T-helper 1 cell treated with Interleukin-12 subunit alpha and Interleukin-12 subunit beta and Interleukin-4 antibody, amounts not matched to agents 30 ng/mL and 1 ng/mL, for 36 hours (primary cell): ENCODE measurements around the gene ACAD9. TPM values are rescaled to one million over a fixed set of nuclear protein-coding genes. Genes with fewer than 3 reads are reported as not detected.
"Not testable (repeated sequence)": the region's sequence is repeated elsewhere in the genome, so short reads cannot be mapped to it uniquely, and the experiment has no call there.

Experiments used
- intact Hi-C: fragments of 100-400 bp; cut with micrococcal nuclease; formaldehyde crosslinking; loops from one replicate; pipeline ENCODE4 v1.15.1; 2024
- total RNA-seq: library from RNA; stranded (reverse); gene quantifications from 2 replicates; pipeline ENCODE4 v1.2.3, GENCODE V29; 2022

ACAD9 gene
- total RNA-seq, 1 donor from 2014 or later: 59.7 TPM

- intact Hi-C loops: no loop called here
Measured at GRCh38 chr3:128859630-128860029, 19.8 kb upstream of the ACAD9 start.

DNA sequence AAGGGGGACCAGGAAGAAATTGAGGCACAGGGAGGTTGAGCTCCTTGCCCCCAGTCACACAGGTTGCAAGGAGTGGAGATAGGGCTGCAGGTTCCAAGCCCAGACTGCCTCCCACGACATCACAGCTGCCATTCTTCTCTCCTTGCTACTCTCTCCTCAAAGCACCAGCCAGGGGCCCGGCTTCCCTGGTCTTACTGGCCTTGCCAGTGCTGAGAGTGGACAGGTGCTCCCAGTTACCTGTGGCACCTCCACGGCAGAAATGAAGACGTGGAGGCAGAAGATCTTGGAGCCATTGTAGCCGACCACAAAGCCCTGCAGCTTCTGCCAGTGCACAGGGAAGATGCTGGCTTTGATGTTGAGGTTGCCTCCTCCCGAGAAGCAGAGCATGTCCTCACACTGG is 17.9 kb upstream of the ACAD9 start:
- intact Hi-C loops: no loop called here

DNA sequence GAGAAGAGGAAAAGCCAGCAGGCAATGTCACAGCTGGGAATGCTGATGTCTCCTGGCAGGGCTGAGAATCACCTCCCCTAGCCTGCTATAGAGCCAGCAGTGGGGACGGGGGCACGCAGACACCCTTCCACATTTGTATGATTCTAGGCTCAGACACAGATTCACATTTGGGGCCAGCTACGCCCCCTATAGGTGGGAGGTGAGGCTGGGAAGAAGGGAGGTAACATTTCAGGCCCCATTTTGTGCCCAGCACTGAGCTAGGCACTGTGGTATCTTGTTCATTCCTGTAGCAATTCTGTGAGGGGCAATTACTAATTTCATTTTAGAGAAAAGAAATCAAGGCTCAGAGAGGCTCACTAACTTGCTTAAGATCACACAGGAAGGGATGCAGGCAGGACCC is 15.9 kb upstream of the ACAD9 start:
- intact Hi-C loops: no loop called here

DNA sequence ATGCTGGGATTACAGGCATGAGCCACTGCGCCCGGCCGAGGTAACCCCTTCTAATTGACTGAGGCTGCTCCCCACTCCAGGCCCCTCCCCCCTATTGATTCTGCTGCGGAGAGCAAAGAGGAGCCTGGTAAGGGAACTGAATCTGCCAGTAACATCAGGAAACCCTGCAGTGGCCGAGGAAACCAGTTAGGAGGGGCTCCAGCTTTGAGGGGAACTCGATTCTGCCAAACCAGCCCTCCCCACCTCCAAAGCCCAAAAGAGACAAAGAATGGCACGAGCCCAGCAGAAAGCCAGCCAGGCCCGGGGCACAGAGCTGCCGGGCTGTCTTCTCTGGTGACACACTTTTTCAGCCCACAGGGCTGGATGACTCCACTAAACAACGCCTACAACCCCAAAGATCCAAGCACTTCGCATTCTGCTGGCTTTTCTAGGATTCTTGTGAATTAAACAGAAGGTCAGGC is 15.0 kb upstream of the ACAD9 start:
- intact Hi-C loops: no loop called here

- intact Hi-C loops: not testable (repeated sequence)
Measured at GRCh38 chr3:128864849-128865804, 14.3 kb upstream of the ACAD9 start.

DNA sequence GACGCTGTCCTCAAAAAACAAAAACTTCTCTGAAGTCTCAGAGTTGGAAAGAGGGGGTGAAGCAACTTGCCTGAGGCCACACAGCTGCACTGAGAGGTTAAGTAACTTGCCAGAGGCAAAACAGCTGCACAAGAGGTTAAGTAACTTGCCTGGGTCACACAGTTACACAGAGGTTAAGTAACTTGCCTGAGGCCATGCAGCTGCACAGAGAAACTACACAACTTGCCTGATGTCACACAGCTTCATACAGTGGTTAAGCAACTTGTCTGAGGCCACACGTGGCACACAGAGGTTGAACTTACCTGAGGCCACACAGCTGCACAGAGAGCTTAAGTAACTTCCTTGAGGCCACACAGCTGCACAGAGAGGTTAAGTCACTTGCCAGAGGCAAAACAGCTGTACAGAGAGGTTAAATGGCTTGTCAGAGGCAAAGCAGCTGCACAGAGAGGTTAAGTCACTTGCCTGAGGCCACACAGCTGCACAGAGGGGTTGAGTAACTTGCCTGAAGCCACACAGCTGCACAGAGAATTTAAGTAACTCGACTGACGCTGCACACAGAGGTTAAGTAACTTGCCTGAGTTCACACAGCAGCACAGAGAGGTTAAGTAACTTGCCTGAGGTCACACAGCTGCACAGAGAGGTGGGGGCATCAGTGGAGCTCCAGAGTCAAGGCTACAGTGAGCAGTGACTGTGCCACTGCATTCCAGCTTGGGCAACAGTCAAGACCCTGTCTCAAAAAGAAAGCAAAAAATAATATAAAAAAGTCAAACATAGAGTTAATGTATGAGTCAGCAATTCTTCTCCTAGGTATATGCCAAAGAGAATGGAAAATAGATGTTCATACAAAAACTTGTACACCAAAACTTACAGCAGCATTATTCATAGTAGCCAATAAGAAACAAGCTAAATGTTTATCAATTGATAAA is 12.0 kb upstream of the ACAD9 start:
- intact Hi-C loops: no loop called here

GRCh38 chr3:128870347-128870746 is 9.1 kb upstream of the ACAD9 start:
- intact Hi-C loops: no loop called here

DNA sequence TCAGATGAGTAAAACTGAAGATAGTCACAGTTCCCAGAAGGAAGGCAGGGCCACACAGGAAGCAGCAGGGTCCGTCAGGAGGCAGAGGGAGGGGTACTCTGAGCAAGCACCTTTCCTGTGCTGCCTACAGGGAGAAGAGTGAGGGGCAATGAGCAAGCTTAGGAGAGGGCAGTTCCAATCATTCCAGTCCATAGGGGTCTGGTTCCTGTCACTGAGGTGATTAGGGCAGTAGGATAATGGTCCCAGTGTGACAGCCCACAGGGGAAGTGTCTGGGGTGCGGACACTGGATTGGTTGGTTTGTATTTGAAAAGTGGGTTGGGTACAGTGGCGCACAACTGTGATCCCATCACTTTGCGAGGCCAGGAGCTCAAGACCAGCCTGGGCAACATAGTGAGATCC is 7.1 kb upstream of the ACAD9 start:
- intact Hi-C loops: no loop called here

DNA sequence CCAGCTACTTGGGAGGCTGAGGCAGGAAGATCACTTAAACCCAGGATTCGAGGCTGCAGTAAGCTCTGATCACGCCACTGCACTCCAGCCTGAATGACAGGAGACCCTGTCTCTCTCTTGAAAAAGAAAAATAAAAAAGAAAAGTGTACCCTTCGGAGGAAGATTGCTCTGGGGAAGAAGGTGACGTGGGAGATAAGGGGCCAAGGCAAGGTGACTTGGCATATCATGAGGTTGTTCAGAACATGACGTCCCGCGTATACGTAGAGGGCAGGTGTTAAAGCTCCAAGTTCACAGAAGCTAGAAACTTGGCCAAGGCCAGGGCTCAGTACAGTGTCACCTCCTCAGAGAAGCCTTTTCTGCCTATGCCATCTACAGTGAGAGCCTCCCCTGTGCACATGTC is 6.7 kb upstream of the ACAD9 start:
- intact Hi-C loops: no loop called here

DNA sequence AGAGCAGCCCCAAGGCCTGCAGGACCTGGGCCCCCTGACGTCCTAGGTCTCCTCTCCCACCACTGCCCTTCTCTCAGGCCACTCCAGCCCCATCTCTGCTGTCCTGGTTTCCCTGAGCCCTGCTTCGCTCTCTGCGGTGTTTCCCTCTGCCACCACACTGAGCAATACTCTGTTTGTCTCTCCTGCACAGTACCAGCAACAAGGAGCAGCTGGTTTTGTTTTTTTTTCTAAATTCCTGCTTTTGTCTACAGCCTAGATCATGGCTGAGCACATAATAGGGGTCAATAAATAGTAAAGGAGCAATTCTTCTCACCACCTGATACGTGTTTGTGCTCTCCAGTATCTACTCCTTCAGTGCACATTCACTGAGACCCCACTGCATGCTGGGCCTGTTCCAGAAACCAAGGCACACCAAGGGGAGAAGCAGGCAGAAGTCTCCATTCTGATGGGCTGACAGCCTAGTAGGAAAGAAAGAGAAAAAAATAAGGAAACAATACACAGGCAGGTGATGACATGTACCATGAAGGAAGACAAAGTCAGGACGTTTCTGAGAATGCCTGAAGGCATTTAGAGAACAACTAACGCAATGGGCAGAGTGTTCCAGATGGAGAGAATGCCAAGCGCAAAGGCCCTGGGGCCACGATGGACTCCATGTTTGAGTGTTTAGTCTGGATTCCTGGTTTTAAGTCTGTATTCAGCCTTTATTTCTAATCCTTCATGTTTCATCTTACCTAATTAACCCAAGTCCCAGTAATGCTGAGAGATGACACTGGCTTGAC is 6.0 kb upstream of the ACAD9 start:
- intact Hi-C loops: no loop called here

DNA sequence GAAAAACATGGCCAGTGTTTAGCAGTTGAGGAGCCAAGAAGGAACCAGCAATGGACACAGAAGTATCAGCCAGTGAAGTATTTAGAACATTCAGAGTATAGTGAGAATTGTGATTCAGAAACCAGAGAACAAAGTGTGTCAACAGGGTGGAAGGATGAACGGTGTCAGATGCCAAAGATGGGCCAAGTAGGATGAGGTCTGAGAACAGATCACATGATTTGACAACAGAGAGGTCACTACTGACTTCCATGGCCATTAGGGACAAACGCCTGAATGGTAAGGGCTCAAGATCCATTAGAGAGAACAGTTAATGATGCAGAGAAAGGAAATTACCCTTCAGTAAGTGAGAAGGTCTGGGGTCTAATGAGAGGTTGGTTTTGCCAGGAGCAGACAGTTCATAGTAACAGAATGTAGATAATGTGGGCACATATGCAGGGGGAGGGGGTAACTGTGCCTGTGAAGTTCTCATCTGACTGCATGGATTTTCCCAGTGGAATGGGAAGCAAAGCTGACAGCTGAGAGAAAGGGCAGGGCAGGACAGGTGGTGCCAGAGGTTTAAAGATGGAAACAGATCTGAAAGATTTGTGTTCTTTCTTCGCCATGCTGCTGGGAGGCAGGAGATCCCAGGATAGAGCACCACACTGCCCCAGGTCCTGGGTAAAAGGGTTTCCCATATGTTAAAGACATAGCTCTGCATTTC is 4.8 kb upstream of the ACAD9 start:
- intact Hi-C loops: loop anchor here (1.0 to 5.0 kb wide), 4 partner anchors 49 to 443 kb away; partner anchors contain the start of gene CNBP

DNA sequence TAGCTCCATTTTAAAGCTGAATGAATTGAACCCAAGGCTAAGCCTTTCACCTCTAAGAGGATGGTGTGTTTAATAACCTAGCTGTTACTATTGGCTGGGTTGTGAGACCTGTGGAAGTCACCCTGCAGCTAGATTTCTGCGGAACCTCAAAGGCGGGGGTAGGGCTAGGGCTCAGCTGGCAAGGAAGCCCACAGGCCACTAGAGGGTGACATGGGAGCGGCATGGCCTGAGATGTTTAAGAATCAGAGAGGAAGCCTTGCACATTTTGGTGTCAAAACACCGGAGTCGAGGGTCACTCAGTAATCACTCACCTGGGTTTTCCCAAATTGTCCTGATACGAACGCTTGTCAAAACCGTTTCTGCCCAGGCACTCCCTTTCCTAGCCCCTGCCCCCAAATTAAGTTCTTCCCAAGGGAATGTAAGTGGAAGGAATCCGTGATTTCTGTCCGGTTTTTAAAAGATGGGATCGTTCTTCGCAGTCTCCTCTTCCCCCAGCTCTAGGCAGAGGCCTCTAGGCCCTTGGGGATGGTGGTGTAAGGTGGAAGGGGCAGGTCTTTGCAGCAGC is 3.8 kb upstream of the ACAD9 start:
- intact Hi-C loops: loop anchor here (1.0 to 5.0 kb wide), 4 partner anchors 48 to 442 kb away; partner anchors contain the start of gene CNBP

DNA sequence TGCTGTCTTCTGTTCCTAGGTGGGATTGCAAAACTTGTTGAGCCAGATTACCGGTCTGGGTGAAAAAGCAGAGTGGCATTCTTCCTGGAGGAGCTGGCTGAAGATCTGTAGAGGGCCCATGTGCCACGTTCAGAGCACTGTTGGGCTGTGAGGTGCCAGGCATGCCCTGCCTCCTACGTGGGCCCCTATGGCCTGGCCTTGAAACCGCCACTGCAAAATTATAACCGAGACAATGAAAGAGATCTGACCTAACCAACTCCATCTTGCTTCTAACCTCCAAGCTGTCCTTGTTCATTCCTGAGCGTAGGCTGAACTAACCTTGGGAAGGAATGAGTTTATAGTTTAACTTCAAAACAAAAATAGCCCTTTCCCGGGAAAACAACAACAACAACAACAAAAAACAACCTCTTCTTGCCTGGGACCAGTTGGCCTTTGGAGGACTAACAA is 1.4 kb upstream of the ACAD9 start:
- intact Hi-C loops: loop anchor here (2.0 to 5.0 kb wide), 5 partner anchors 83 to 1015 kb away; partner anchors contain the start of genes CNBP, SEC61A1 and TMCC1

DNA sequence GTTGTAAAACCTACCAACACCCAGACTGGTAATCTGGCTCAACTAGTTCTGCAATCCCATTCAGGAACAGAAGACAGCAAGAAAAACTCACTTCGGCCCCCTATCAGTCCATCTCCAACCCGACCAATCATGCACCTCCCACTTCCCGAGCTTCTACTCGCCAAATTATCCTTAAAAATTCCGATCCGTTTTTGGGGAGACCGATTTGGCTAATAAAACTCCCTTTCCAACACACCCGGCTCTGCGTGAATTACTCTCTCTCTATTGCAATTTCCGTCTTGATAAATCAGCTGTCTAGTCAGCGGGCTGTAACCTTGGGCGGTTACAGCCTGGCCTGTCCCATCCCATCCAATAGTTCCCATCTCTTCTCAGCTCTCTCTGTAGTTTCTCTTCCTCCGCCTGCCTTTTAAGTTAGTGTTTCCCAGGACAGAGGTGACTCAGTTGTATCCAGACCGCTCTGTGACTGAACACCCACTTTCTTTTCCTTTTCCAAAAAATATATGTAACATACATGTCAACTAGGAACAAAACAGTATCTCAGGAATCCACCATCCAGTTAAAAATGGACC is 780 bp upstream of the ACAD9 start:
- intact Hi-C loops: loop anchor here (1.0 to 5.0 kb wide), 17 partner anchors 32 to 1014 kb away; partner anchors contain the start of genes CNBP, COPG1, IFT122 and RAB7A

GRCh38 chr3:128879991-128880390 is 571 bp downstream of the ACAD9 start:
- intact Hi-C loops: loop anchor here (1.0 to 5.0 kb wide), 17 partner anchors 34 to 1013 kb away; partner anchors contain the start of genes CNBP, COPG1, IFT122 and RAB7A

DNA sequence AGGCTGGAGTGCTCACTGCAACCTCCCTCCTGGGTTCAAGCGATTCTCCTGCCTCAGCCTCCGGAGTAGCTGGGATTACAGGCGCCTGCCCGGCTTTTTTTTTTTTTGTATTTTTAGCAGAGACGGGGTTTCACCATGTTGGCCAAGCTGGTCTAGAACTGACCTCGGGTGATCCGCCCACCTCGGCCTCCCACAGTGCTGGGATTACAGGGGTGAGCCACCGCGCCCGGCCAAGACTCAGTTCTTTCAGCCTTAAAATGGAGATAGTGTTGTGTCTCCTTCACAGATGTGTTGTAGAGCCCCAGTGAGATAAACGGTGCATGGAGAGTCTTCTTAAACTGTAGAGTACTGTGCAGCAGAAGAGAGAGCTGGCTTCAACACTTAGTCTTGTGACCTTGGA is 1.0 kb downstream of the ACAD9 start:
- intact Hi-C loops: not testable (repeated sequence)

- intact Hi-C loops: no loop called here
Measured at GRCh38 chr3:128881576-128881975, 2.2 kb downstream of the ACAD9 start.

DNA sequence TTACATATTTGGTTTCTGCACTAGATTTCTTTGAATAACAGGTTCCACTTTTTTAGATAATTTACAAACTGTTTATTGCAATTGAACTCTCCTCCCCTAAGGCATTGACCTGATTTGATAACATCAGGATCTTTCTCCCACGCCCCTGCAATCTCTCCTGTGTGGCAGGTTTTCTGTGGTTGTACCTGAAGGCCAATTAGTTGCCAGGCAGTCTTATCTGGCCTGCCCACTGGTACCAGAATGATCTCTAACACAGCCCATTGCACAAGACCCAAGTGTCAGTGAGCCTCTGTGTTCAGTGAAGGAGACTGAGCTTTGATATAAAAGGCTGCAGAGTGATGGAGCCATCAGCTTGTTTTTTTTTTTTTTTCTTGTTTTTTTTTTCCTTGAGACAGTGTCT is 3.3 kb downstream of the ACAD9 start:
- intact Hi-C loops: no loop called here

DNA sequence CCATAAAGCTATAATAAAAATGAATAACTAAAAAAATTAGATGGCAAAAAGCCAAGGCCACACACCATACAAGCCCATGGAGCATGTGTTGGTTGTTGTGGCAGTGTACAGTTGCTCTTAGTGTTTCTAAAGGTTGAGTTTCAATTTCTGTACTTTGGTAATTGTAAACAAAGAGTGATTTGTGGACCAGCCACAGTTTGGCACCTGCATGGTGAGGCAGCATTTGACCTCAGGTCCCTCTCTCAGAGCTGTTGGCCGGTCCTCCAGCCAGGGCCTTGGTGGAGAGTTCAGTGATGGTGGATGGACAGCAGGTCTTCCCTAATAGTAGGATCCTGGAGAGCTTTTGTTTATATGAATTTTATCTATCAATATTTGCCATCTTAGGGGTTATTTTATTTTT is 5.6 kb downstream of the ACAD9 start:
- intact Hi-C loops: no loop called here
